BLaER1 (cell line): ENCODE results near the gene SMARCC1.

Experiments
- H3K27ac ChIP-seq: shearing (Covaris generic); formaldehyde crosslinking; 2 replicates; pipeline ENCODE4 v1.8.1; 2022
- H3K27me3 ChIP-seq: shearing (Covaris generic); formaldehyde crosslinking; 2 replicates; pipeline ENCODE4 v1.8.1; 2022
- H3K36me3 ChIP-seq: shearing (Covaris generic); formaldehyde crosslinking; 2 replicates; pipeline ENCODE4 v1.8.1; 2022
- H3K4me1 ChIP-seq: shearing (Covaris generic); formaldehyde crosslinking; 2 replicates; pipeline ENCODE4 v1.8.1; 2022
- H3K4me2 ChIP-seq: shearing (Covaris generic); formaldehyde crosslinking; 2 replicates; pipeline ENCODE4 v1.8.1; 2022
- H3K4me3 ChIP-seq: shearing (Covaris generic); formaldehyde crosslinking; 2 replicates; pipeline ENCODE4 v1.8.1; 2022
- H3K9ac ChIP-seq: shearing (Covaris generic); formaldehyde crosslinking; 2 replicates; pipeline ENCODE4 v1.8.1; 2022
- H3K9me3 ChIP-seq: shearing (Covaris generic); formaldehyde crosslinking; 2 replicates; pipeline ENCODE4 v1.8.1; 2022
- H4K20me1 ChIP-seq: shearing (Covaris generic); formaldehyde crosslinking; 2 replicates; pipeline ENCODE4 v1.8.1; 2022
- Cebpa-rat ChIP-seq: shearing (Covaris generic); IDR thresholded peaks from 2 replicates; pipeline ENCODE4 v1.8.1; 2022

Gene SMARCC1

DNA sequence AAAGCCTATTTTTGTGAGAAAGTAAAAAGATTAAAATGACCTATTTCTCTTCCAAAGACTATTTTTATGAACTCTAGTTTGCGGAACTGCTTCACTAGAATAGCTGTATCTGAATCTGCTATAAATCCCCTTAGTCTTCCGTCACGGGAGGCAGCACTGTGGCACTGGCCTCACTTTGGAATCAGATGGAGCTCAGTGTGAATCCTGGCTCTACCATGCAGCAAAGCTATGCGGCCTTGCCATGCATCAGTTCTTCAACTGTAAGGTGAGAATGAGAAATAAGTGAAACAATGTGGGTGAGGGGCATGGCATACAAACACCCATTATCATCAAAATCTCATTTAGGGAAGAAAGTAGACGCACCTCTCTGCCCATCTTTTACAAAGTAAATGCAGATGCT lies 175.5 kb downstream of the SMARCC1 start:
- H3K4me1 ChIP-seq: no peaks in the 10 kb centered on the region
- peaks cover 100% of the 10 kb centered on the region for H3K36me3 ChIP-seq
- H3K4me2 ChIP-seq: no peak overlapping the region

GRCh38 chr3:47605652-47606051 lies 176.0 kb downstream of the SMARCC1 start:
- no peak for TF ChIP-seq Cebpa-rat
- Histone ChIP-seq H3K27me3 (no peaks in the 10 kb centered on the region), H3K9me3 (no peaks in the 10 kb centered on the region), H3K4me3 (no peak overlapping the region), H3K4me1 (no peaks in the 10 kb centered on the region), H3K9ac (no peak overlapping the region), H4K20me1 (peaks cover 88% of the 10 kb centered on the region), H3K27ac (no peak overlapping the region), H3K4me2 (no peak overlapping the region), H3K36me3 (peaks cover 100% of the 10 kb centered on the region)

More for the DNA sequence above, 175.5 kb downstream of the SMARCC1 start:
- Histone ChIP-seq H3K9ac (no peak overlapping the region), H4K20me1 (peaks cover 84% of the 10 kb centered on the region), H3K27me3 (no peaks in the 10 kb centered on the region), H3K4me3 (no peak overlapping the region), H3K27ac (no peak overlapping the region), H3K9me3 (no peaks in the 10 kb centered on the region)
- TF ChIP-seq Cebpa-rat: no peak

DNA sequence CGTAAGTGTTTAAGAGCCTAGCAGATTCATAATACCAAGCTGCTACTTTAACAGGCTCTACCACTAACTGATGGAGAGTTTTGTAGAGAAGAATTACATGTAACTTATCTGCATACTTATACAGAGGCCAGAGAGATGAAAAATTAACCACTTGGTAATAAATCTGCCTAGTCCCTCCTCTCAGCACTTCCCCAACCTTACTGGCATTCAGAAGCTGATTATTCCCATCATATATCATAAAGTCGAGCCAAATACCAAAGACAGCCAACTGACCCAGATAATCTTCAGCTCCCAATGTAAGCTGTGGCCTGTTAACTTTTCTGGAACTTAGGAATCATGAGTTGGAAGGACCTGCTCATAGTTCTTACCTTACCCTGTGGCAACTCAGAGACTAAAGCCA lies 177.5 kb downstream of the SMARCC1 start:
- Histone ChIP-seq H3K9ac (no peak overlapping the region), H3K27me3 (no peaks in the 10 kb centered on the region), H3K36me3 (peaks cover 100% of the 10 kb centered on the region), H3K9me3 (no peaks in the 10 kb centered on the region), H4K20me1 (peaks cover 94% of the 10 kb centered on the region), H3K27ac (no peak overlapping the region), H3K4me2 (no peak overlapping the region), H3K4me1 (no peaks in the 10 kb centered on the region), H3K4me3 (no peak overlapping the region)
- TF ChIP-seq Cebpa-rat: no peak

DNA sequence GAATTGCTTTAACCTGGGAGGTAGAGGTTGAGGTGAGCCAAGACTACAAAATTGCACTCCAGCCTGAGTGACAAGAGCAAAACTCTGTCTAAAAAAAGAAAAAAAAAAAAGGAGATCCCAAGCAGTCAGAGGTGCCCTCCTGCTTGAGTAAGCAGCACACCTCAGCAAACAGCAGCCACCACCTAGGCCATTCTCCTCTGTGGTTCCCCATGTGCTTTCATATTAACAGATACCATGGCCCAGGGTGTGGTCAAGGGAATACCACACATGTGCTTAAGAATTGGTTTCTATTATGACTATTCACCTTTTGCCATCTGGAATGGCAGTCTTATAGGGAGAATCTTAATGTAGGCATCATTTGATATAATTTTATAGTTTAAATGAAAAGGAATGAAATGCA lies 178.4 kb downstream of the SMARCC1 start:
- Histone ChIP-seq H3K9me3 (no peaks in the 10 kb centered on the region), H3K9ac (no peak overlapping the region), H3K4me3 (no peak overlapping the region), H3K4me2 (no peak overlapping the region), H4K20me1 (peaks cover 97% of the 10 kb centered on the region), H3K4me1 (no peaks in the 10 kb centered on the region), H3K27ac (no peak overlapping the region), H3K27me3 (no peaks in the 10 kb centered on the region), H3K36me3 (peaks cover 100% of the 10 kb centered on the region)
- TF ChIP-seq Cebpa-rat: no peak

GRCh38 chr3:47601281-47601680 lies 180.4 kb downstream of the SMARCC1 start:
- Histone ChIP-seq H3K27me3 (no peaks in the 10 kb centered on the region), H3K36me3 (peaks cover 100% of the 10 kb centered on the region), H3K9ac (no peak overlapping the region), H3K27ac (no peak overlapping the region), H3K4me2 (no peak overlapping the region), H3K4me1 (no peaks in the 10 kb centered on the region), H3K4me3 (no peak overlapping the region), H3K9me3 (no peaks in the 10 kb centered on the region), H4K20me1 (peaks cover 98% of the 10 kb centered on the region)
- no peak for TF ChIP-seq Cebpa-rat

- TF ChIP-seq Cebpa-rat: no peak
- Histone ChIP-seq H3K9ac (no peak overlapping the region), H4K20me1 (peaks cover 93% of the 10 kb centered on the region), H3K27me3 (no peaks in the 10 kb centered on the region), H3K4me2 (no peak overlapping the region), H3K36me3 (peaks cover 100% of the 10 kb centered on the region), H3K4me1 (no peaks in the 10 kb centered on the region), H3K9me3 (no peaks in the 10 kb centered on the region), H3K4me3 (no peak overlapping the region), H3K27ac (no peak overlapping the region)
Observed at GRCh38 chr3:47594792-47595191, 186.9 kb downstream of the SMARCC1 start.

GRCh38 chr3:47592066-47592795 lies 189.5 kb downstream of the SMARCC1 start:
- no peak overlapping the region for H3K9ac ChIP-seq
- peaks cover 99% of the 10 kb centered on the region for H3K36me3 ChIP-seq
- no peak for TF ChIP-seq Cebpa-rat
- H3K4me2 ChIP-seq: no peak overlapping the region
- H4K20me1 ChIP-seq: peaks cover 92% of the 10 kb centered on the region
- no peak overlapping the region for H3K4me3 ChIP-seq
- no peaks in the 10 kb centered on the region for H3K4me1 ChIP-seq
- H3K9me3 ChIP-seq: no peaks in the 10 kb centered on the region
- no peaks in the 10 kb centered on the region for H3K27me3 ChIP-seq
- H3K27ac ChIP-seq: no peak overlapping the region

GRCh38 chr3:47590216-47590615 lies 191.5 kb downstream of the SMARCC1 start:
- no peaks in the 10 kb centered on the region for H3K9me3 ChIP-seq
- H3K4me3 ChIP-seq: no peak overlapping the region
- H3K9ac ChIP-seq: no peak overlapping the region
- no peak for TF ChIP-seq Cebpa-rat
- H3K4me1 ChIP-seq: no peaks in the 10 kb centered on the region
- peaks cover 99% of the 10 kb centered on the region for H3K36me3 ChIP-seq
- H3K4me2 ChIP-seq: no peak overlapping the region
- peaks cover 93% of the 10 kb centered on the region for H4K20me1 ChIP-seq
- no peaks in the 10 kb centered on the region for H3K27me3 ChIP-seq
- no peak overlapping the region for H3K27ac ChIP-seq

DNA sequence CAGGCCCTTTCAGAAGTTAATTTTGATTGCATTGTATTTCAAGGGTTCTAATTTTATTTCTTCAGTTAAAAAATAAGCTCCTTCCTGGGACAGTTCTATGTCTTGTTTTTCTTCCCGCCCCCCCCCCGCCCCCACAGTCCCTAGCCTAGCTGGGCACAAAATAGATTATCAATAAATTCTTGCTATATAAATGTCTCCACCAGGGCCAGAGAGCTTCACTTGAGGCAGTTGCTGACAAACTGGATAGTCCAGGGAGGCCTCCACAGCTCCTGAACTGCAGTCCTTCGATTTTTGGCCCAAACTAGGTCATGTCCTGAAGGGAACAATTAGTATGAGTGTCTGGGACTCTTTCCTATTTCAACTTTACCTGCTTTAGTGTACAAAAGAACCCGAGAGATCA lies 193.1 kb downstream of the SMARCC1 start:
- H3K27me3 ChIP-seq: no peaks in the 10 kb centered on the region
- H3K9me3 ChIP-seq: no peaks in the 10 kb centered on the region
- peaks cover 94% of the 10 kb centered on the region for H4K20me1 ChIP-seq
- TF ChIP-seq Cebpa-rat: no peak
- no peak overlapping the region for H3K9ac ChIP-seq
- H3K4me1 ChIP-seq: no peaks in the 10 kb centered on the region
- H3K4me2 ChIP-seq: no peak overlapping the region
- H3K4me3 ChIP-seq: no peak overlapping the region
- no peak overlapping the region for H3K27ac ChIP-seq
- peaks cover 93% of the 10 kb centered on the region for H3K36me3 ChIP-seq

GRCh38 chr3:47588053-47588452 lies 193.6 kb downstream of the SMARCC1 start:
- Histone ChIP-seq H3K4me2 (no peak overlapping the region), H3K27me3 (no peaks in the 10 kb centered on the region), H3K36me3 (peaks cover 87% of the 10 kb centered on the region), H3K4me3 (no peak overlapping the region), H3K9me3 (no peaks in the 10 kb centered on the region), H4K20me1 (peaks cover 93% of the 10 kb centered on the region), H3K4me1 (no peaks in the 10 kb centered on the region), H3K9ac (no peak overlapping the region), H3K27ac (no peak overlapping the region)
- TF ChIP-seq Cebpa-rat: no peak

DNA sequence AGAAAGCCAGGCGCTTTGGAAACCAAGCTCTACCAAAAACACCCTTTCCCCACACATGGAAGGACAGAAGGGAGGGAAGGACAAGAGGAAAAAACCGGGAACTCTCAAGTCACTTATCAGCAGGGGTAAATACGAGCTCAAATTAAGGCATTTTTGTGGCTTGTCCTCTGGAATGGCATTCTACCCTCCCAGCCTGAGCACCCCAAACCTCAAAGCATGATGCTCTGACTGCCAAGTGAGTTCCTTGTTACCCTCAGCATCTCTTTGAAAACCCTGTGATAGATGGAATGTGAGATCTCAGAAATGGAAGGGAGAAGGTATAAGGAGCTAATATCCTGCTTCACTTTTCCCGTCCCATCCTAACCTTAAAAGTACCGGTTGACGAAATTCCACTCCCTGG lies 194.9 kb downstream of the SMARCC1 start:
- Histone ChIP-seq H3K4me3 (no peak overlapping the region), H3K27ac (no peak overlapping the region), H3K4me2 (no peak overlapping the region), H3K9ac (no peak overlapping the region), H4K20me1 (peaks cover 93% of the 10 kb centered on the region), H3K36me3 (peaks cover 74% of the 10 kb centered on the region), H3K9me3 (no peaks in the 10 kb centered on the region), H3K27me3 (peaks cover 3% of the 10 kb centered on the region), H3K4me1 (no peaks in the 10 kb centered on the region)
- TF ChIP-seq Cebpa-rat: no peak
